Measurements from ENCODE around the gene EGFL7.

The EGFL7 gene

DNA sequence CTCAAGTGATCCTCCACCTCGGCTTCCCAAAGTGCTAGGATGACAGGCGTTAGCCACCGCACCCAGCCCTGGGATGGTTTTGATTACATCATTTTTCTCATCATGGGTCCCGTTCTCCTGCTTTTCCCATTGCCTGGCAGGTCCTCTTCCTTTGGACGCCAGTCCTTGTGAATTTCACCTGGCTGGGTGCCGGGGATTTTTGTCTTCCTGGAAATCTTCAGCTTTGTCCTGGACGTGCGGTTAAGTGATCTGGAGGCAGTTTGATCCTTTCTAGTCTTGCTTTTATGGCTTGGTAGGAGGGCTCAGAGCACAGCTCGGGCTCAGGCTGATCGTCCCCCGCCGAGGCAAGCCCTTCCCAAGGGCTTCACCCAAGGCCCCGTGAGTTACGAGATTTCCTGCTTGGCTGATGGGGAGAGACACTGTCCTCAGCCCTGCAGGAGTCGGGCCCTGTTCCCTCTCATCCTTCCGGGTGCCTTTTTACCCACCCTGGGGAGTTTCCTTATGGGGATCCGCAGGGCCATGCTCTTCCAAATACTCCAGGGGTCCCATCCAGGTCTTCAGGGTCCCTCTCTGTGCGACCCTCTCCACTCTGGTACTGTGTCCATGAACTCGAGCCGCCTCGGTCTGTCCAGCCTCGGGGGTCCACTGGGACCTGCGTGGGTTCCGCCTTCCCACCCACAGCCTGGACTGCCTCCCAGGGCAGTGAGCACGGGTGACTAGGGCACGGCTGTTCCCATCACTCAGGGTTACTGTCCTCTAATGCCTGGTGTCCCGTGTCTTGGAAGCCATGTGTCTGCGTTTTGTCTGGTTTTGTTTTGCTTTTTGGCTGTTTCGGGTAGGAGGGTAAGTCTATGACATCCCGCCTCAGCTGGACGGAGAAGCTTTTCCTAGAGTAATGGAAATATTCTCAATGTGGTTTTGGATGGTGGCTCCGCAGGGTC is 22.3 kb upstream of the EGFL7 start:
- Histone ChIP-seq H3K4me1 (no peaks in the 10 kb centered on the region), H3K4me2 (ENCODE audit: low read length) (no peak overlapping the region), H3K9ac (no peak overlapping the region), H3K27ac (no peak overlapping the region), H3K27me3 (ENCODE audit: control insufficient read depth, insufficient read depth, low read length) (peaks cover 4% of the 10 kb centered on the region), H2AFZ (no peak overlapping the region), H3K36me3 (ENCODE audit: control insufficient read depth, insufficient read depth, low read length) (no peaks in the 10 kb centered on the region), H3K79me2 (no peaks in the 10 kb centered on the region), H3K4me3 (ENCODE audit: low read depth, low read length) (no peak overlapping the region), H3K9me3 (ENCODE audit: control insufficient read depth, low read length) (no peaks in the 10 kb centered on the region)
- TF ChIP-seq, protein P1, sequence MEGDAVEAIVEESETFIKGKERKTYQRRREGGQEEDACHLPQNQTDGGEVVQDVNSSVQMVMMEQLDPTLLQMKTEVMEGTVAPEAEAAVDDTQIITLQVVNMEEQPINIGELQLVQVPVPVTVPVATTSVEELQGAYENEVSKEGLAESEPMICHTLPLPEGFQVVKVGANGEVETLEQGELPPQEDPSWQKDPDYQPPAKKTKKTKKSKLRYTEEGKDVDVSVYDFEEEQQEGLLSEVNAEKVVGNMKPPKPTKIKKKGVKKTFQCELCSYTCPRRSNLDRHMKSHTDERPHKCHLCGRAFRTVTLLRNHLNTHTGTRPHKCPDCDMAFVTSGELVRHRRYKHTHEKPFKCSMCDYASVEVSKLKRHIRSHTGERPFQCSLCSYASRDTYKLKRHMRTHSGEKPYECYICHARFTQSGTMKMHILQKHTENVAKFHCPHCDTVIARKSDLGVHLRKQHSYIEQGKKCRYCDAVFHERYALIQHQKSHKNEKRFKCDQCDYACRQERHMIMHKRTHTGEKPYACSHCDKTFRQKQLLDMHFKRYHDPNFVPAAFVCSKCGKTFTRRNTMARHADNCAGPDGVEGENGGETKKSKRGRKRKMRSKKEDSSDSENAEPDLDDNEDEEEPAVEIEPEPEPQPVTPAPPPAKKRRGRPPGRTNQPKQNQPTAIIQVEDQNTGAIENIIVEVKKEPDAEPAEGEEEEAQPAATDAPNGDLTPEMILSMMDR (IDR thresholded peaks at IDR 0.05): no peak

DNA sequence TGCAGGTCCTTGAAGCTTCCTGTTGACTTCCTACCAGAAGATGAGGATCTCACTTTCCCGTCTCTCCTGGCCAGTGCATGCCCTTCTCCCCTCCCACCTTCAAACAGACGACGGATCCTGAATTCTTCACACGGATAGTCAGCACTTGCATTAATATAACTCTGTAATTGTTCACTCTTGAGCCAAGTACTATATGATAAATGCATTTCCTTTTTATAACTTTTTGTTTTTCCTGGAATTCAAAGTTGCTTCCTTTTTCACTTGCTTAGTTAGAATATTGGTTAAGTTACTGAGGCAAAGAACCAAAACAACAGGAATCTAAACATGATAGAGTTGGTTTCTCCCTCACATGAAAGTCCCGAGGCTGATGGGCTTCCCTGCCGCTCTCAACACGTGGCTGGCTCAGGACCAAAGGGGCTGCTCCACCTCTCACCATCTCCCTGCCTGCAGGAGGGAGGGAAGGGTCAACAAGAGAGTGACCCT is 20.2 kb upstream of the EGFL7 start:
- Histone ChIP-seq H3K4me3 (ENCODE audit: low read depth, low read length) (no peak overlapping the region), H3K4me1 (no peaks in the 10 kb centered on the region), H3K9me3 (ENCODE audit: control insufficient read depth, low read length) (no peaks in the 10 kb centered on the region), H3K27ac (no peak overlapping the region), H3K79me2 (no peaks in the 10 kb centered on the region), H3K9ac (no peak overlapping the region), H3K27me3 (ENCODE audit: control insufficient read depth, insufficient read depth, low read length) (peaks cover 4% of the 10 kb centered on the region), H3K4me2 (ENCODE audit: low read length) (no peak overlapping the region), H3K36me3 (ENCODE audit: control insufficient read depth, insufficient read depth, low read length) (no peaks in the 10 kb centered on the region), H2AFZ (no peak overlapping the region)
- TF ChIP-seq, protein P1 (IDR thresholded peaks at IDR 0.05): no peak

DNA sequence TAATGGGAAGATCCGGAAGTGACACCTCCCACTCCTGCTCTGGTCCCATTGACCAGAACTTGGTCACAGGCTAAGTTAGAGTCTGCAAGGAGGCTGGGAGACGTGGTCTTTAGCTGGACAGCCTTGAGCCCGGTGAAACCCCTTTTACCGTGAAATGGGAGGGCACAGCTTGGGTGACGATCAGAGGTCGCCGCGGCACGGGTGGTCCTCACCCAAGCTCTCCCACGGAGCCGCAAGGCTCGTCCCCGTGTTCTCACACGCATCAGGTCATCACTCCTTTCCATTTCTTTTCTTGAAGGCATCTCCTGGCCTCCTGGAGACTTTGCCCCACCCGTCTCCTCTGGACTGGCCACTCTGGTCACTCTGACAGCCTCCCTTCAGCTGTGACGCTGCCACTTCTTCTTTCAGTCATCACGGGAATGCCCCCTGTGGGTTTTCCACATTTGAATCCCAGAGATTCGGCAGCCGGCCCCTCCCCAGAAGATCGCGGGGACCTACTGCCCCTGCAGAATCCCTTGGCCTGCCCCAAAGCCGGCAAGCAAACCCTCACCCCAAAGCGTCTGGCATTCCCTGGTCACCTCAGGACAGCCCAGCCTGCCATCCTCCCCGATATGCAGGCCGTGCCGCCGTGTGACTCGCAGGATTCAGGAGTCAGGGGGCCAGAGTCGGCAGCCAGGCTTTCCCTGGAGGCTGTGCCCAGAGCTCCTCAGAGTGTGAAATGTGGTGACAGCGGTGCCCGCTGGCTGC is 18.9 kb upstream of the EGFL7 start:
- Histone ChIP-seq H2AFZ (no peak overlapping the region), H3K4me2 (ENCODE audit: low read length) (peak overlapping the region; percentile 11), H3K27me3 (ENCODE audit: control insufficient read depth, insufficient read depth, low read length) (peaks cover 4% of the 10 kb centered on the region), H3K4me1 (no peaks in the 10 kb centered on the region), H3K36me3 (ENCODE audit: control insufficient read depth, insufficient read depth, low read length) (no peaks in the 10 kb centered on the region), H3K27ac (peak overlapping the region; percentile 24), H3K9me3 (ENCODE audit: control insufficient read depth, low read length) (no peaks in the 10 kb centered on the region), H3K4me3 (ENCODE audit: low read depth, low read length) (peak overlapping the region; percentile 22), H3K9ac (no peak overlapping the region), H3K79me2 (no peaks in the 10 kb centered on the region)
- TF ChIP-seq, protein P1 (IDR thresholded peaks at IDR 0.05): no peak

DNA sequence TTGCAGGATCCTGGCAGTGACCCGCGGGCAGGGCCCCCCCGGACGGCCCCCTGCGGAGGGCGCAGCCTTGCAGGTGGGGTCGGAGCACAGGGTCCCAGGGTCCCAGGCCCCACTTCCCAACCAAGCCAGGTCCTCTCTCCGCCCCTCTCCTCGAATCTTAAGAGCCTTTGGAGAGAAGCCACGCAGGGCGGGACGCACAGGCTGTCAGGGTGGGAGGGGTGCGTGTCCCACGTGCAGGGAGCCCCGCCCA is 18.4 kb upstream of the EGFL7 start:
- peak overlapping the region; percentile 22 for H3K4me3 ChIP-seq (ENCODE audit: low read depth, low read length)
- TF ChIP-seq, protein P1 (IDR thresholded peaks at IDR 0.05): no peak
- no peak overlapping the region for H3K9ac ChIP-seq

More for the DNA sequence above, 18.4 kb upstream of the EGFL7 start:
- no peaks in the 10 kb centered on the region for H3K36me3 ChIP-seq (ENCODE audit: control insufficient read depth, insufficient read depth, low read length)
- H3K4me2 ChIP-seq (ENCODE audit: low read length): peak overlapping the region; percentile 11
- no peak overlapping the region for H2AFZ ChIP-seq
- H3K27ac ChIP-seq: peak overlapping the region; percentile 24
- no peaks in the 10 kb centered on the region for H3K9me3 ChIP-seq (ENCODE audit: control insufficient read depth, low read length)
- no peaks in the 10 kb centered on the region for H3K4me1 ChIP-seq
- peaks cover 4% of the 10 kb centered on the region for H3K27me3 ChIP-seq (ENCODE audit: control insufficient read depth, insufficient read depth, low read length)
- no peaks in the 10 kb centered on the region for H3K79me2 ChIP-seq
